Activated T-helper 1 cell treated with Interleukin-2 at 50 U/mL for 16 hours (primary cell): Measurements from ENCODE around the gene SYT3.

Source experiments
- DNase-seq: peaks from one replicate; pipeline ENCODE4 v3.0.0-alpha.2; 2020; ENCODE audit warnings: low read depth

The SYT3 gene

GRCh38 chr19:50639121-50640112 is at the start of gene SYT3:
Gene SYT3, minus strand, starts transcription at chr19:50639881. Its CDS starts 2,470 bp downstream, at chr19:50637411.
- no peak for DNase-seq

GRCh38 chr19:50688766-50689165 is 49.1 kb upstream of the SYT3 start:
- DNase-seq = no peak

- no peak for DNase-seq
These were observed 46.8 kb upstream of the SYT3 start for GRCh38 chr19:50686310-50687032.

GRCh38 chr19:50679177-50680125 is 39.8 kb upstream of the SYT3 start:
- peak; percentile 49 for DNase-seq

GRCh38 chr19:50678323-50678722 is 38.6 kb upstream of the SYT3 start:
- DNase-seq = no peak

- no peak for DNase-seq
These were observed 38.0 kb upstream of the SYT3 start for GRCh38 chr19:50677636-50678035.

GRCh38 chr19:50676625-50677197 is 37.0 kb upstream of the SYT3 start:
- no peak for DNase-seq

- no peak for DNase-seq
These were observed 33.4 kb upstream of the SYT3 start for GRCh38 chr19:50673118-50673517.

- no peak for DNase-seq
These were observed 30.4 kb upstream of the SYT3 start for GRCh38 chr19:50670102-50670380.

- no peak for DNase-seq
These were observed 29.8 kb upstream of the SYT3 start for GRCh38 chr19:50669302-50670101.

GRCh38 chr19:50668879-50669278 is 29.2 kb upstream of the SYT3 start:
- no peak for DNase-seq

- DNase-seq = no peak
These were observed 28.7 kb upstream of the SYT3 start for GRCh38 chr19:50668416-50668815.

GRCh38 chr19:50667759-50668231 is 28.1 kb upstream of the SYT3 start:
- DNase-seq = no peak

- no peak for DNase-seq
These were observed 27.6 kb upstream of the SYT3 start for GRCh38 chr19:50667177-50667758.

GRCh38 chr19:50666346-50667176 is 26.9 kb upstream of the SYT3 start:
- DNase-seq = no peak

GRCh38 chr19:50664204-50664603 is 24.5 kb upstream of the SYT3 start:
- no peak for DNase-seq

- no peak for DNase-seq
These were observed 23.8 kb upstream of the SYT3 start for GRCh38 chr19:50663482-50663790.

- no peak for DNase-seq
These were observed 23.2 kb upstream of the SYT3 start for GRCh38 chr19:50662651-50663481.
